Measurements from ENCODE around the gene ZSWIM5. TPM values are rescaled to one million over a fixed set of nuclear protein-coding genes. Genes with fewer than 3 reads are reported as not detected.
"Not testable (repeated sequence)": the region's sequence is repeated elsewhere in the genome, so short reads cannot be mapped to it uniquely, and the experiment has no call there.

Gene ZSWIM5
- total RNA-seq, 1 donor from 2014 or later: 3.7 TPM

DNA sequence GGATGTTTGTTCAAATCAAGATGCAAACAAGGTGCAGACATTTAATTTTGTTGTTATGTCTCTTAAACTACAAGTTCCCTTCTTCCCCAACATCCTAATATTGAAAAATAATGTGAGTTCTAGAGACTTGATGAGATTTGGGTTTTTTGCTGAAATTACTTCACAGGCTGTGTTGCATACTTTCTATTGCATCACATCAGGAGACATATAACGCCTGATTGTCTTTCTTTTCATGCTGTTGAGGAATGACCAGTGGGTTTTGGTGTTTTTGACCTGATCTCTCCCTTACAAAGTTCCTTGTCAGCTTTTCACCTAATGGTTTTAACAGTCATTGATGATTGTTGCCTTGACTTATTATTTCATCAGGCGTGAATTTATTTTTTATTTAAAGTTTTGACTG lies 111.0 kb downstream of the ZSWIM5 start:
- DNase-seq (ENCODE audit: low read depth in 2 of 2): no peak

DNA sequence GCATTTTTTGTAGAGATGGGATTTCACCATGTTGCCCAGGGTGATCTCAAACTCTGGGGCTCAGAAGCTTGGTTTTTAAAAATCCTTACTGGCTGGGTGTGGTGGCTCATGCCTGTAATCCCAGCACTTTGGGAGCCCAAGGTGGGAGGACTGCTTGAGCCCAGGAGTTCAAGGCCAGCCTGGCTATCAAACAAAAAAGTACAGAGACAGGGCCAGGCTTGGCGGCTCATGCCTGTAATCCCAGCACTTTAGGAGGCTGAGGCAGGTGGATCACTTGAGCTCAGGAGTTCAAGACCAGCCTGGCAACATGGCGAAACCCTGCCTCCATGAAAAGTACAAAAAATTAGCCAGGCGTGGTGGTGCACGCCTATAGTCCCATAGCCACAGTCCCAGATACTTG lies 112.0 kb downstream of the ZSWIM5 start:
- not testable (repeated sequence) for DNase-seq (ENCODE audit: low read depth in 2 of 2)

DNA sequence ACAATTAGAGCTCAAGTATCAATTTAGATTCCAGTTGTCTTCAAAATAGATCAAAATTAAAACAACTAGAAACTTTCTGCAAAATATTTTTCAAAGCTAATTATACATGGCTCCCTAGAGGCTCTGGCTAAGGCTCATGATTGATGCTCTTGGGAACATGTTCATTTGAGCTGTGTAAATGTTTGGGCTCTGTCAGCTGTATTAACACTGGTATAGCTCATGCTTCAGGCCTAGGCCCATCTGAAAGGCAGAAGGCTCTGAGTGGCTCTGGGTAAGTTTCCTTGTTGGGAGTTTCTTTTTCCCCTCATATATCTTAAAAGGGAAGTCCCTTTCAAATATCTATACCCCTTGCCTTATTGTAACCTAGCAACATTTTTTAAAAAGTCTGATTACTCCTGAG lies 113.1 kb downstream of the ZSWIM5 start:
- no peak for DNase-seq (ENCODE audit: low read depth in 2 of 2)

DNA sequence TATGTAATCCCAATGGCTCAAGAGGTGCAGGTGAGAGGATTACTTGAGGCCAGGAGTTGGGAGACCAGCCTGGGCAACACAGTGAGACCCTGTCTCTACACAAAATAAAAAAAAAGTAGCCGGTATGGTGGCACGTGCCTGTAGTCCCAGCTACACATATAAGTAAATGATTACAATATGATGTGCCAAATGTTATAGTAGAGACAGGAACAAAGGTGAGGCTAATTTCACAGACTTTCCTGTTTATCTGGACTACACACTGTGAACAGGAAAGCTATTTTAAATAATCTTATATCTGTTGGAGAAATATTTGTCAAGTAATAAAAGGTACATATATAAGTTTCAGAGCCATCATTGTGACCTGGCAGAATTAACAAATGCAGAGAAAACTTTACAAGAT lies 116.7 kb downstream of the ZSWIM5 start:
- no peak for DNase-seq (ENCODE audit: low read depth in 2 of 2)

DNA sequence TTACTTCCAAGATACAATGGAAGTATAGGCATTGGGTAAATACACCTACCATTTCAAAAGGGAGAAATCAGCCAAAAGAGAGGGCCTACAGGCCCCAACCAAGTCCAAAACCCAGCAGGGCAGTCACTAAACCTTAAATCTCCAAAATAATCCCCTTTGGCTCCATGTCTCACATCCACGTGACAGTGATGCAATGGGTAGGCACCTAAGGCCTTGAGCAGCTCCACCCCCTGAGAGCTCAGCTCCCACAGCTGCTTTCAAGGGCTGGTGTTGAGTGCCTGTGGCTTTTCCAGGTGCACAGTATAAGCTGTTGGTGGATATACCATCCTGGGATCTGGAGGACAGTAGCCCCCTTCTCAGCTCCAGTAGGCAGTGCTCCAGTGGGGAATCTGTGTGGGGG lies 121.8 kb downstream of the ZSWIM5 start:
- no peak for DNase-seq (ENCODE audit: low read depth in 2 of 2)

DNA sequence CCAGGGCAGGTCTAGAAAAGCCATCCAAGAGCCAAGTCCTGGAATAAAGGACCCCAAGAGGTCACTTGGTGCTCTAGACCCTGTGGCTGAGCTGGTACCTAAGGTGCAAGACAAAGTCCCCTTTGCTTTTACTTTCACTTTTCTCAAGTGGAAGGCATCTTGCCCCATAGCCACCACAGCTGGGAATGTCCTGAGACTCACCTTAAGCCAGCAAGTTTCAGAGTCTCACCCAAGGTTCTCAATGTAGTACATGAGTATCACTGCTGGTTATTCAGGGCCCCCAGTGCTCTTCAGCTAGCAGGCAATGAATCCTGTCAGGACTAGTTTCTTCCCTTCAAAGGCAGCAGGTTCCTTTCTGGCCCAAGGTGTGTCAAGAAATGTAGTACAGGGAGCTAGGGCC lies 126.9 kb downstream of the ZSWIM5 start:
- DNase-seq (ENCODE audit: low read depth in 2 of 2): no peak

DNA sequence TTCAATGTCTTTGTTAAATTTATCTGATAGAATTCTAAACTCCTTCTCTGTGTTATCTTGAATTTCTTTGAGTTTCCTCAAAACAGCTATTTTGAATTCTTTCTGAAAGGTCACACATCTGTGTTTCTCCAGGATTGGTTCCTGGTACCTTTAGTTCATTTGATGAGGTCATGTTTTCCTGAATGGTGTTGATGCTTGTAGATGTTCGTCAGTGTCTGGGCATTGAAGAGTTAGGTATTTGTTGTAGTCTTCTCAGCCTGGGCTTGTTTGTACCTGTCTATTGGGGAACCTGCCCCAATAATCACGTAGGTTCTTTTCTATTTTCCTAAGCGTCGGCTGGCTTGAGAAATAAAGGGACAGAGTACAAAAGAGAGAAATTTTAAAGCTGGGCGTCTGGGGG lies 129.4 kb downstream of the ZSWIM5 start:
- not testable (repeated sequence) for DNase-seq (ENCODE audit: low read depth in 2 of 2)

DNA sequence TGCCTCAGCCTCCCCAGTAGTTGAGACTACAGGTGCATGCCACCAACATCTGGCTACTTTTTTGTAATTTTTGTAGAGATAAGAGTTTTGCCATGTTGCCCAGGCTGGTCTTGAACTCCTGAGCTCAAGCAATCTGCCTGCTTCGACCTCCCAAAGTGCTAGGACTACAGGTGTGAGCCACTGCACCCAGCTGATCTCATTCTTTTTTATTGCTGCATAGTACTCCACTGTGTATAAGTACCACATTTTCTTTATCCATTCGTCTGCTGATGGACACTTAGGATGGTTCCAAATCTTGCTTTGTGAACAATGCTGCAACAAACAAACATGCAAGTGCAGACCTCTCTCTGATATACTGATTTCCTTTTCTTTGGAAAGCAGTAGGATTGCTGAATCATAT lies 134.8 kb downstream of the ZSWIM5 start:
- no peak for DNase-seq (ENCODE audit: low read depth in 2 of 2)

DNA sequence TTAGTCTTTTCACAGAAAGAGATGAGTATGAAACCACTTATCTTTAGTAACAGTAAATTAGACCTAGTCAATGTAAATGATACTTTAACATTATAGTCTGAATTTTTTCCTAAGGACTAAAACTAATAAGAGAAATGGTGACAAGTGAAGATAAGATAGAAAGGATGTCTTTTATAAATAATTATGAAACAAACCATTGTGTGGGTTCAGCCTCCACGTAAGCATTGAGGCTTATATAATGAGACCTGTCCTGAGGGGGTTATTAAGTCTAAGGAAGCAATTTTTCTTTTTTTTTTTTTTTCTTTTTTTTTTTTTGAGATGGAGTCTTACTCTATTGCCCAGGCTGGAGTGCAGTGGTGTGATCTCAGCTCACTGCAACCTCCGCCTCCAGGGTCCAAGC lies 138.6 kb downstream of the ZSWIM5 start:
- no peak for DNase-seq (ENCODE audit: low read depth in 2 of 2)

DNA sequence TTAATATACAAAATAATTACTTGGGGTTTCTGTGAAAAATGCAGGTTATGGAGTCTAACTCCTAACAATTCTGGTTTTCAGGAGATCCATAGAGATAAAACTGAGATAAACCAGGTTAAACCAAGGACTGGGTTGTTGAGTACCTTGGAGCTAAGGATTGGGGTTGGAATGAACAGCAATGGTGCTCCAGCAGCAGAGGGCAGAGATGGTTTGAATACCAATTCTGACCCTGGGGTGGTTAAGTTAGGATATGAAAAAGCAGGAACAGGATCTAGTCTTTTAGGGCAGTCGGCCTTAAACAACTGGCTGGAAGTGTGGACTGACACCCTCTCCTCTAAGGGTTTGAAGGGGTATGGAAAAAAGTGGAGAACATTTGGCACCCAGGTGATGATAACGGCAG lies 141.3 kb downstream of the ZSWIM5 start:
- no peak for DNase-seq (ENCODE audit: low read depth in 2 of 2)

DNA sequence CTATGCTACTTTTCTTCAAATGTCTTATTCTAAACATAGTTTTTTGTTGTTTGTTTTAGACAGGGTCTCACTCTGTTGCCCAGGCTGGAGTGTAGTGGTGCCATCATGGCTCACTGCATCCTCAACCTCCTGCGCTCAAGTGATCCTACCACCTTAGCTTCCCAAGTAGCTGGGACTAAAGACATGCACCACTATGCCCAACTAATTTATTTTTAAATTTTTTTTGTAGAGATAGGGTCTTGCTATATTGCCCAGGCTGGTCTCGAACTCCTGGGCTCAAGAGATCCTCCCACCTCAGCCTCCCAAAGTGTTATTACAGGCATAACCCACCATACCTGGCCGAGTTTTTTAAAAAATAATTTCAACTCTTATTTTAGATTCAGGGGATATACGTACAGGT lies 143.9 kb downstream of the ZSWIM5 start:
- DNase-seq (ENCODE audit: low read depth in 2 of 2): not testable (repeated sequence)

DNA sequence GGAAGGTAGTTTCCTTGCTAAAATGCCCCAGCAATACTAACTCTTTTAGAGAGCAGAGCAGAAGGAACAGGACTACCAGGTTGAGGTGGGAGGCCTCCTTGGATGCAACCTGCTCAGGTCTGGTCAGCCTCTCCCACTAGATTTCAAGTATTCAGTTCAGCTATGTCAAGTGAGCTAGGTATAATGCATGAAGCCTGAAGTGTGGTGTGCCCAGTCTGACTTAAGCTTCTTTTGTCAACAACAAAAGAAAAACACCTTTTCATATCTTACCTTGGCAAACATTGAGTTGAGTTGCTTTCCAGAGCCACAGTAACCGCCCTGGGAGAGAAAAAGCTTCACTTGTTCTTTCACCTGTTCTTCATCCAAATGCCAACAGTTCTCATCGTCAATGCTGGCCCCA lies 146.6 kb downstream of the ZSWIM5 start:
- DNase-seq (ENCODE audit: low read depth in 2 of 2): no peak

DNA sequence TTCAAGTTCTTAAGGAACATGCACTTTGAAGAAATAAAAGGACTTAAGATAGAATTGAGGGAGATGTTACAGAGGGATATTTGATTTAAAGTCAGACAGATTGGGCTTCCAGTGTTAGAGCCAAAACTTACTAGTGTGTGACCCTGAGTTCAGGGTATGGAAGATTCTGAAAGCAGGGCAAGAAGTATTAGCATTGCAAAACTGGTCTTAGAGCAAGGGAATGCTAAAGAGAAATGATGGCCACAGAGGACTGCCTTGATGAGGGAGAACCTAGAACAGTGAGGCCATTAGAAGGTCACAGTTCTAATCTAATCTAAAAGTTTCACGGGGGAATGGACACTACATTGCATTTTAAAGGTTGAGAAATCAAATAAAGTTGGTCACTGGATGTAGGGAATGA lies 148.9 kb downstream of the ZSWIM5 start:
- DNase-seq (ENCODE audit: low read depth in 2 of 2): no peak

DNA sequence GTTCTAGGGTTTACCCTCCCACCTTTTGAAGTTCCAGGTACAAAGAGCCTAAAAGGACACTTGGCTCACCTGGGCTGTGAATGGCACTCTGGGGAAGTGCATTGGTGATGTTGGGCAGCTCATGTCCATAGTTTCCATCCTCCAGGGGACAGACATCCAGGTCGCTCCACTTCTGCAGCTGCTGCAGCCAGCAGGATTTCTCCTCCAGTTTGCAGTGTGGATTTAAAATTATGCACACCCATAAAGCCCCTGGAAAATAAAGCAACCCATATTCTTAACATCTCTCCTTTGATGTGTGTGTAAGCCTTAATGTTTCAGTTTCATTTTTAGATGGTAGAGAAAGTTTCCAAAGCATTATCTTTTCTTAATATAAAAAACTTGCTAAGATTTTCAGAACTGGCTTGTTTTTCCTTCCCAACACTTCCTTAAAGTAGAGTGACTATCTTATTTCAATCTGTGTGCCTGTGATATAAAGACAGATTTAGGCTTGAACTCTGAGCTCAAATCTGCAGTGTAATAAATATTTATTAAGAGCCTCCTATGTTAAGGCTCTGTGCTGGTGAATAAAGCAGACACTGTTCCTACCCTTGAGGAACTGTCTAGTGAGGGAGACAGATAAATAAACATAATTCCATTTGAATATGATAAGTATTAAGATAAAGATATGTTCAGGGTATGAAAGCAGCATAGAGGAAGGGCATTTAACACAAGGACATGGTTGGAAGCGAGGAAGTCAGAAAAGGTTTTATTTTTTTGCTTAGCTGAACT lies 155.2 kb downstream of the ZSWIM5 start:
- no peak for DNase-seq (ENCODE audit: low read depth in 2 of 2)

DNA sequence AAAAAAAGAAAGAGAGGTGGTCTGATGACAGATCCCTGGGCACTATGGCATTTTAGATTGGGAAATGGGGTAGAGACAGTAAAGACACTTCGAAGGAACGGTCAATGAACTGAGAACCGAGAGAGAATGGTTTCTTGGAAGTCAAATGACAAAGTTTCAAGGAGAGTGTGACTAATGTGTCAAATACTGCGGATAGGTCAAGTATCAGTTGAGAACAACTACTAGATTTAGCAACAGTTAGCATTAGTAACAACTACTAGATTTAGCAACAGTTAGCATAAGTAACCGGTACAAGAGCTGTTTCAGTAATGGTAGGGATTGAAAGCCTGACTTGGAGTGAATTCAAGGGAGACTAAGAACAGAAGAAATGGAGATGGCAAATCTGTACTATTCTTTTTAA lies 159.4 kb downstream of the ZSWIM5 start:
- no peak for DNase-seq (ENCODE audit: low read depth in 2 of 2)

DNA sequence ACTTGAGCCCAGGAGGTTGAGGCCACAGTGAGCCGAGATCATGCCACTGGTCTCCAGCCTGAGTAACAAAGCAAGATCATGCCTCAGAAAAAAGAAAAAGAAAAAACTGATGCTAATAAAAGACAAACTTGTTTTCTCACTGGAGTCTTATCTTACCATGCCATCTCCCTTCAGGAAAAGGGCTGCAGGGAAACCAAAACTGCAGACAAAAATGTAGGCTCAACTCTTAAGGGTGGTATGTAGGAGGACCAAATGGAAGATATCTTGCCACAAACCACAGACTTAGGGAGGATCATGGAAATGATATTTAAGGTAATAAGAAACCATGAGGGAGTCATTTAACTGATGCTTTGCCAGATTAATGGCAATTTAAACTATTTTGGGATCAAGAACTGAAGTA lies 161.5 kb downstream of the ZSWIM5 start:
- DNase-seq (ENCODE audit: low read depth in 2 of 2): no peak

DNA sequence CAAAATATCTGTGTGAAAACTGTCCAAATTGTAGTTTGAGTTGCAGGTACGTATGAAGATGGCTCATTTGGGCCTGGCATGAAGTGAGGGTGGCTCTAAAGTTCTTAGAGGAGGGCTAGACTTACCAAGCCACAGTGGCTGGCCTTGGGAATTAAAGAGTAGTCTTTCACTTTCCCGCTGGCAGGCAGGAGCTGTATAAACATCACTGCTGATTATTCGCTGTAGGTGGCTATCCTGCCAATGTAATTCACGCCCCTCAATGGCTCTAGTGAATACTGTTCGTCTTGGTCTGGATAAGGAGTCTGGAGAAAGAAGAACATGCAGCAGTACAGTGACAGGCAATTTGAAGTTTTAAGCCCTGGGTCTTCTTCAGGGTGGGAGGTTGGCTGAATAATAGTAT lies 163.3 kb downstream of the ZSWIM5 start:
- no peak for DNase-seq (ENCODE audit: low read depth in 2 of 2)

DNA sequence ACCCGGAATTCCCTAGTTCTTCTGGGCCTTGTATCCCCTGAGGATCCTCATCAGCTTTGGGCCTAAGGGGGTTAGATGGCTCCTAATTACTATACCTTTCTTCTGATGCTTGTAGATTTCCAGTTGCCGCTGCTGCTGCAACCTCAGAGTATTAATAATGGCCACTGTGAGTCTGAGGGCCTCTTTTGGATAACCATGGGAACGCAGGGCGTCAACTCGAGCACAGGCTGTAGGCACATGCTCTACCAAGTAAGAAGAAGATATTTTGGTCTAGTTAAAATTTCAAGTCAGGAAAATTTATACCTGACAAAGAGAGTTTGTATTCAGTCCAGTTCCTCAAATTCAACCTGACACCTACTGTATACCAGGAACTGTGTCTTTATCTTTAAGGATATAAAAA lies 166.1 kb downstream of the ZSWIM5 start:
- no peak for DNase-seq (ENCODE audit: low read depth in 2 of 2)

DNA sequence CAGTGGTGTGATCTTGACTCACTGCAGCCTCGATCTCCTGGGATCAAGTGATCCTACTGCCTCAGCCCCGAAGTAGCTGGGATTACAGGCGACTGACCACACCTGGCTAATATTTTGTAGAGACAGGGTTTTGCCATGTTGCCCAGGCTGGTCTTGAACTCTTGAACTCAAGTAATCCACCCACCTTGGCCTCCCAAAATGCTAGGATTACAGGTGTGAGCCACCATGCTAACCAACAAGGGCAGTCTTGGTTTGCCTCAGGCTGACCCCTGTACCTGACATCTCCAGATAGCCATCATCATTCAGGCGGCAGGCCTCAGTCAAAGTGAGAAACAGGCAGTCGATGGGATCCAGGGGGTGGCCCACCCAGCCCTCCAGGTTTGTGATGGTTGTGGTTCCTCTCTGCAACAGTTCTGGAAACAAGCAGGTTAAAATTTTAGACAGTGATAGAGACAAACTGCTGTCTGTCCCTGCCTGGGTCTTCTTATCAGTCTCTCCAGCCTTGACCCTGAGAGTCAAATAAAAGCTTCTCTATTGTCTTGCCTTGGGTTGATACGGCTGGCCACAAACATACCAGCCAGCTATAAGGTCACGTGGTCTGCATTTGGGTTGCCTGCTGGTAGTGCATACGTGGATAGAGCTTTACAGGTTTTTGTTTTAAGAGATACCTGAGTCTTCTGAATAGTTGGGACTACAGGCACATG lies 167.6 kb downstream of the ZSWIM5 start:
- no peak for DNase-seq (ENCODE audit: low read depth in 2 of 2)

DNA sequence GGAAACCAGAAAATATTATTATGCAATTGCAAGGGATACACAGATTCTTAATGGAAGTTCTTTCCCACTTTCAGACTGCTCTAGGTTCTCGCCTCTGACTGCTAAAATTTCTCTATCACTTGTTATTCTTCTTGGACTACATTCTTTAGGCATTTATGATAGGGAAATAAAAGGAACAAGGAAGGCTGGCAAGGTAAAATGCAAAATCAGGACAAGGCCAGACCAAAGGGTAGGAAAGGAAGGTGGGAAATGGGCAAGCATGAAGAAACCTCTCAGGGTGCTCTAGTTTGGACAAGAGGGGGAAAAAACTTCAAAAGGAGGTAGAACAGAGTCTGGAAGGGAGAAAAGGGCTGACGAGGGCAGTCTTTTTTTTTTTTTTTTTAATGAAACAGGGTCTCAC lies 168.2 kb downstream of the ZSWIM5 start:
- DNase-seq (ENCODE audit: low read depth in 2 of 2): no peak

DNA sequence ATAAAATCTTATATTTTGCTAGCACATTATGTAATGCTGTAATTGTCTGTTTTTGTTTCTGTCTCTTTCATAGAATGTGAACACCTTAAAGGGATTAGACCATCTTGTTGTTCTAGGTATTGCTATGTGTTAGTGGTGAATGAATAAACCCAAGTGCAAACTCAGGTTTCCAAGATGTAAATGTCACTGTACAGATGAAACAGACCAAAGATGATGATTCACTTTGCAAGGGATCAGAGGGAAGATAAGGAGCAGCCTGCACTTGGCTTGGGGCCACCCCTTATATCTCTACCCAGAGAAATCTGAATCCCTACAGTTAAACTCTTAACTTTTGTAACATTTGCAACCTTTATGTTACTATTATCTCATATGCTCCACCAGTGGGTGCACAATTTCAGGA lies 168.9 kb downstream of the ZSWIM5 start:
- no peak for DNase-seq (ENCODE audit: low read depth in 2 of 2)

DNA sequence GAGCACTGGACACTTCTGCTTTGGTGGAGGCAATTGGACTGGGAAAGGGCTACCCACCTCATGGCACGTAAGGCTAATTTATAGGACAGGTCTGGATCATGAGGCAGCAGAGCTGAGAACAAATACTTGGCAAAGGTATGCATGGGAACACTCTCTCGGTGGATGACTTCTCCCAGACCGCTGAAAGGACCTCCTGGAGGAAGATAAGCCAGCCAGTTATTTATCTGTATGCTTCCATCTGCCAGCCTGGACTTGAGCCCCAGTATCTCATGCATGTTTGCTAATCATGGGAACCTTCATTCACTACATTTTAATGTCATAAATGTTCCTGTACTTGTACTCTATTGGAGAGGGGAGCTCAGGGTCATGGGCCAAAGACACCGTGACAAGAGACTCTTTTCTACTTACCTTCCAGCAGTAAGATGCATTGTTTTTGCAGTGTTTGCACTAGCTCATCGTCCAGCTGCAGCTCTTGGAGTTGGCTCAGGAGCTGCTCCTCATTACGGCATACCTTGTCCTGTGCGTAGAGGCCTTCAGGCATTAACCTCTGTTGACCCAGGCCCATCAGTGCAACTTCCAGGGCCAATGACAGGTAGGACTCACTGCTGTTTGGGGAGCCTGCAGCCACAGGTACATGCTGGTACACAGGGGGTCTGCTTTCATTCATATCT lies 170.6 kb downstream of the ZSWIM5 start:
- DNase-seq (ENCODE audit: low read depth in 2 of 2): no peak

DNA sequence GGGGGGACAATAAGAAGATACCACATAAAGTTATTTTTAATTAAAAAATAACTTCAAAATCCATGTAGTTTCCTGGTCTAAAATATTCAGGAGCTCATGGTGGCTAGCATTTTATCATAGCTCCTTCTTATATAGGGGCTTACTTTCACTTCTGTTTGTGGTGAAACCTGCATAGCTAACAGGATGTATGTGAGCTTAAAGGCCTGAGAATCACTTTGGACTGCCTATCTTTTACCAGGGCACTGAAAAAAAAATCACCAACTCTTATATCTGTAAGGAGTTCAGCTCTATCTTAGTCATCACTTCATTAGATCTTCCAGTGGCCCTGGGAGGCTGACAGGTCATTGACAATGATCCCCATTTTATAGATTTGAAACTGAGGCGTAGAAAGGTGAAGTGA lies 173.0 kb downstream of the ZSWIM5 start:
- DNase-seq (ENCODE audit: low read depth in 2 of 2): no peak
